HG02870 (cell line): ENCODE results near the gene CER1.
"Not testable (repeated sequence)": the region's sequence is repeated elsewhere in the genome, so short reads cannot be mapped to it uniquely, and the experiment has no call there.

ENCODE experiments used
- ATAC-seq: cut with Tn5 transposase; IDR thresholded peaks from one replicate; pipeline ENCODE4 v1.9.1; 2021; ENCODE audit warnings: mild to moderate bottlenecking, moderate library complexity; ENCODE audit not compliant: unreplicated experiment

Gene CER1

GRCh38 chr9:14719231-14719923, 3.2 kb downstream of the CER1 start:
- ATAC-seq, result no peak

GRCh38 chr9:14715102-14715501, 7.4 kb downstream of the CER1 start:
- no peak for ATAC-seq

- no peak for ATAC-seq
Measured at GRCh38 chr9:14713187-14713767, 9.3 kb downstream of the CER1 start.

GRCh38 chr9:14710804-14711203, 11.7 kb downstream of the CER1 start:
- no peak for ATAC-seq

GRCh38 chr9:14706530-14707140, 15.9 kb downstream of the CER1 start:
- ATAC-seq, result peak; percentile 67

- ATAC-seq, result no peak
Measured at GRCh38 chr9:14705079-14705478, 17.5 kb downstream of the CER1 start.

- no peak for ATAC-seq
Measured at GRCh38 chr9:14704281-14704680, 18.3 kb downstream of the CER1 start.

- ATAC-seq, result no peak
Measured at GRCh38 chr9:14702200-14702720, 20.3 kb downstream of the CER1 start.

- ATAC-seq, result peak; percentile 88
Measured at GRCh38 chr9:14693251-14693861, 29.2 kb downstream of the CER1 start, which contains the start of gene ZDHHC21. TSS of gene ZDHHC21 (minus strand) at chr9:14693432. CDS start at chr9:14674340, 19,092 bp downstream.

GRCh38 chr9:14692470-14693250, 29.9 kb downstream of the CER1 start:
- peak; percentile 40 for ATAC-seq

GRCh38 chr9:14690948-14691730, 31.4 kb downstream of the CER1 start:
- no peak for ATAC-seq

- ATAC-seq, result no peak
Measured at GRCh38 chr9:14687042-14687719, 35.4 kb downstream of the CER1 start.

GRCh38 chr9:14686168-14686567, 36.4 kb downstream of the CER1 start:
- ATAC-seq, result no peak

- ATAC-seq, result not testable (repeated sequence)
Measured at GRCh38 chr9:14682616-14683015, 39.9 kb downstream of the CER1 start.

GRCh38 chr9:14678776-14679175, 43.8 kb downstream of the CER1 start:
- ATAC-seq, result no peak

GRCh38 chr9:14677872-14678271, 44.7 kb downstream of the CER1 start:
- ATAC-seq, result no peak

GRCh38 chr9:14677396-14677795, 45.1 kb downstream of the CER1 start:
- ATAC-seq, result no peak

GRCh38 chr9:14674630-14675029, 47.9 kb downstream of the CER1 start:
- ATAC-seq, result no peak

GRCh38 chr9:14671377-14671776, 51.2 kb downstream of the CER1 start:
- no peak for ATAC-seq
